H1 (cell line): Measurements from ENCODE around the gene NXPH1. TPM values are rescaled to one million over a fixed set of nuclear protein-coding genes. Genes with fewer than 3 reads are reported as not detected.

Experiments used
- ASH2L ChIP-seq: fragments of 200-600, 300-600 bp; sonication (generic); IDR thresholded peaks from one replicate; pipeline ENCODE4 v1.7.1; 2017; ENCODE audit warnings: low read length
- EGR1 ChIP-seq: IDR thresholded peaks from 2 replicates; pipeline ENCODE4 v1.6.1; 2011; ENCODE audit warnings: low read depth, low read length, borderline replicate concordance
- TAF7 ChIP-seq: optimal IDR thresholded peaks from 2 replicates; pipeline ENCODE3; 2011; ENCODE audit warnings: low read depth, mild to moderate bottlenecking, inconsistent platforms, low read length, moderate library complexity, borderline replicate concordance
- polyA plus RNA-seq, 7 experiments: library from polyadenylated mRNA; depleted of rRNA in 3 of 7; stranded (reverse) in 5 of 7; unstranded in 2 of 7; fragments of >200 nt in 5 of 7; fragments of 200-250 nt in 2 of 7; gene quantifications; 1 replicate in 5 of 7; 2 replicates in 1 of 7; 4 replicates in 1 of 7; pipeline versions ENCODE4 v1.2.1 to v1.2.3, GENCODE V29; 2011 to 2013; ENCODE audit warnings: missing spikeins in 2 of 7, mixed read lengths in 2 of 7
- total RNA-seq: library from RNA; stranded (reverse); fragmentation: NEBNext Ultra II Directional; extraction: Animal tissue kit (Norgen Biotek cat#: 25700); gene quantifications from 2 replicates; pipeline ENCODE4 v1.2.1, GENCODE V29; 2021

Gene NXPH1
- total and polyA plus RNA-seq, 2 of the 8 experiments (the other 6 are each of a cell fraction or from before 2014, with no cell fraction given) = 0.14 to 1.0 TPM

GRCh38 chr7:8594115-8594514 is 160.7 kb downstream of the NXPH1 start (continued):
- TF ChIP-seq TAF7 (no peak), ASH2L (no peak), EGR1 (no peak)
